Measurements from ENCODE around the gene VWA2. TPM values are rescaled to one million over a fixed set of nuclear protein-coding genes. Genes with fewer than 3 reads are reported as not detected.

Gene VWA2
- total RNA-seq, 1 donor from 2014 or later = not detected

DNA sequence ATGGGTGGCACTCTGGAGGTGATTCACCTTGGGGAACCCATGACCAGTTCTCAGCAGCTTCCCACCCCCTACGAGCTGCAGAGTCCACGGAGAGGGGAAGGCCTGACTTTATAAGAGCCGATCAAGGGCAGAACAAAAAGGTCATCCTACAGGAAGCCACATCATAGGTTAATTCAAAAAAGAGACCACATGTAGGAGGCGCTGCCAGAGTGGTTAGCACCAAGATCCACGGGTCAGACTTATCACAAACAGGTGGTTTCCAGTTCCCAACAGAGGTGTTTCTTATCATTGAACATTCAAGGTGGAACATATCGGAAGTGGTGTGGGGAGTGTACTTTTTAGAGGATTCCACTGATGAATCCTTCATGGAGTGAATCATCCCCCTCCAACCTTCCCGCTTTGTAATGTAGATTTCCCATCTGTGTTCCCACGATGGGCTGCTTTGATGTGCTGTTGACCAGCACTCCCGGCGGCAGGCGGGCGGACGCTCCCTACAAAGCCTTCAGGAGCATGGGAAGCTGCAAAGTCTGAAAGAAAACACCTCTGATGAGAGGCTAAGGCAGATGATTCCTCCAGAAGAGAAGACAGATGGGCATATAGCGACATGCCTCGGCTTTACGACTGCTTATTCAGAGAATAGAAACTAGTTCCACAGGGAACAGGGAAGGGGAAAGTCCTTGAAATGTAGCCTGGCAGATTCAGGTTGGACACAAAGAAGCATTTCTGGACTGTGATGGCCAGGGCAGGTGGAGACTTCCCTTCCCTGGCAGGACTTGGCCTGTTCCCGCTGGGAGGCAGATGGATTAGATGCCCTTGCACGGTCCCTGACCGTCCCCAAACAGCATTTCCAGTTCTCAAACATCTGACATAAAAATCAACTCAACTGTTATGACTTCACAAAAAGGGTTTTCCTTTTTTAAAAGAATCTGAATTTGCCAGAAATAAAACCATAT is 98.7 kb downstream of the VWA2 start:
- no peak for DNase-seq (ENCODE audit: extremely low spot score, unreplicated experiment)
- H3K4me3 Mint-ChIP-seq (ENCODE audit: unreplicated experiment) = no peak overlapping the region
- H3K9me3 Mint-ChIP-seq (ENCODE audit: unreplicated experiment) = no peaks in the 10 kb centered on the region
- no peak for TF ChIP-seq CTCF (IDR thresholded peaks at IDR 0.05)
- H3K4me1 Mint-ChIP-seq (ENCODE audit: unreplicated experiment) = peaks cover 7% of the 10 kb centered on the region
- H3K36me3 Mint-ChIP-seq (ENCODE audit: unreplicated experiment) = no peaks in the 10 kb centered on the region
- no peak overlapping the region for H3K27ac Mint-ChIP-seq (ENCODE audit: unreplicated experiment)
- H3K27me3 Mint-ChIP-seq (ENCODE audit: unreplicated experiment) = no peaks in the 10 kb centered on the region

- Mint-ChIP-seq H3K4me3 (ENCODE audit: unreplicated experiment) (no peak overlapping the region), H3K36me3 (ENCODE audit: unreplicated experiment) (no peaks in the 10 kb centered on the region), H3K4me1 (ENCODE audit: unreplicated experiment) (peaks cover 25% of the 10 kb centered on the region), H3K9me3 (ENCODE audit: unreplicated experiment) (no peaks in the 10 kb centered on the region), H3K27me3 (ENCODE audit: unreplicated experiment) (no peaks in the 10 kb centered on the region), H3K27ac (ENCODE audit: unreplicated experiment) (no peak overlapping the region)
- no peak for TF ChIP-seq CTCF (IDR thresholded peaks at IDR 0.05)
- DNase-seq (ENCODE audit: extremely low spot score, unreplicated experiment) = no peak
Measured at GRCh38 chr10:114340816-114341215, 101.8 kb downstream of the VWA2 start.

Other genes starting within 250 kb of the VWA2 start
- gene ADRB1, start 195.4 kb upstream of the VWA2 start, total RNA-seq = 0.68 and 0.97 TPM in 2 replicates
- 18.2 and 23.8 TPM in 2 replicates for gene CCDC186, start 65.1 kb upstream of the VWA2 start, total RNA-seq
- gene TDRD1, start 59.9 kb upstream of the VWA2 start, total RNA-seq = not detected in 2 replicates
- 4.0 and 5.7 TPM in 2 replicates for gene AFAP1L2, start 165.2 kb downstream of the VWA2 start, total RNA-seq